GM18508 (cell line): Measurements from ENCODE around the gene SLC30A9.

ENCODE experiments used
- ATAC-seq: cut with Tn5 transposase; IDR thresholded peaks from one replicate; pipeline ENCODE4 v1.9.1; 2021; ENCODE audit warnings: moderate number of reproducible peaks; ENCODE audit not compliant: insufficient read depth, unreplicated experiment

Gene SLC30A9

DNA sequence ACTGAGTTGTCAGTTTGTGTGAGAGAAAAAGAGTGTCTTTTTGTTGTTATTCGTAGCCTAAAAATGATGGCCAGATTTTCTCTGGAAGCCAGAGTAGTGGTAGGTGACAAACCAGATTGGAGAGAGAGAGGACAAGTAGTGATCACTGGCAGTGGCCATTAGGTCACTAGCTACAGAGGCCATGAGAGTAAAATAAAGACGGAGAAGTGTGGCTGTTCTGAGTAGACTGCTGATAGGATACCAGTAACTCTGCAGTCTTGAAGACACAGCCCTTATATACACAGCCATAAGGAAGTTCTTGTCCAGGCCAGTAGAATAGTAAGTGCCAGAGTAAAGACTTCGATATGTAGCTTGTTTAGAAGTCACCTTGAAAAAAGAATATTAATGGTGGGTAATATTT lies 7.7 kb downstream of the SLC30A9 start:
- no peak for ATAC-seq

DNA sequence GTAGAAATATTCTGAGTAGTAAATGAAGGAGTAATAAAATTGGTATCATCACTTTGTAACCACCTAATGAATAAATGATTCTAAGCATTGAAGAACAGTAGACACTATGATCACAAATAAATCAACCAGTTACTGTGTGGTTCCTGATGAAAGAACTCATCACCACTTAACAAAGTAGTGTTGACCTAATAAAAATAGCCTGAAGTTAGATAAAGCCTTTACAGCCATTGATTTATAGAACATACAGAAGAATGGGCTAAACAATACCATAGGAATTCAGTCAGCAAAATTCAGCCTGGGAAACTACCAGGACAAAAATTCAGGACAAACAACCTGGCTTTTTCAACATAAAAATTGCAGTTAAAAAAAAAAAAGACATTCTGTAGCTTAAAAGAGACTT lies 9.0 kb downstream of the SLC30A9 start:
- ATAC-seq: no peak

DNA sequence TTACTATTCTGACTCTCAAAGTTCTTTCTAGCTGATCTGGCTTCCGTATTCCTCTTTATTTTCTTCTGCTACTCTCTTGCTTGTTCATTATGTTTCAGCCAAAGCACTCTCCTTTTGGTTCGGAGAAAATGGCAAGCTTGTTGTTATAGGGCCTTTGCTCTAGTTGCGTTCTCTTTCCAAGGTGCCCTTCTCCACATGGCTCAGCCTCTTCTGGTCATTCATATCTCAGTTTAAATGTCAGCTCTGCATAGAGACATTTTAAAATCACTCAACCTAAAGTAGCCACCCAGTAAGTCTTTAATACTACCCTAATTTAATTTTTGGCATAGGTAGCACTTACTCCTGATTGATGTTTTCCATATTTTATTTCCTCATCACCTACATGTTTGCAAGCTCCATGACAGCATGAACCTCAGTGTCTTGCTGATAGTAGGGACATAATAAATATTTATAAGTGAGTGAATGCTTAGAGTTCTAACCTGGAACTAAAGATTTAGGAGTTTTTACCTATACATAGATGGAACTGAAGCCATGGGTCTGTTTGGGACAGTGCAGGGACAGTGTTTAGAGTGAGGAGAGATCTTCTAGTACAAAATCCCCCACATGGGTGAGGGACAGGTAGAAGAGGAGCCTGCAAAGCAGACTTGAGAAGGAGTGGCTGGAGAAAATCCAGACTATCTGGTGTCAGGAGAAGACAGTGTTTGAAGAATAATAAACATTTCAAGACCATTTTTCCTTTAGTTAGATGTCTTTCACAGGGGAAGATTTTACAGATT lies 17.9 kb downstream of the SLC30A9 start:
- ATAC-seq: no peak

- no peak for ATAC-seq
Observed at GRCh38 chr4:42015438-42015837, 25.1 kb downstream of the SLC30A9 start.

DNA sequence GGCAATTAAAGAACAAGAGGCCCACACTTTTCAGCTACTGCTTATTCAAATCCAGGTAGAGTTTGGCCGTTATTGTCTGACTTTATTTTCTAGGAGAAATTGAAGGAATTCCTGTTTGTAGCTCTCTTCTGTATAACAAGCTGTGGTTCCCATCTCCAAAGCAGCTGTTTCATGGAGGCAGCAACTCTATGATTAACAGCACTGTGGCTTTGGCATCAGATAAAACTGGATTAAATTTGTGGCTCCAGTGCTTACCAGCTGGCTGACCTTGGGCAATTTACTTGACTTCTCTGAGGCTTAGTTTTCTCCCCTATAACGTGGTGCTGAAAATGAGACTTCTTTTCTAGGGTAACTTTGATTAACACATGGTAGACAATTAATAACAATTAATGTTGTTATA lies 28.1 kb downstream of the SLC30A9 start:
- ATAC-seq: no peak

DNA sequence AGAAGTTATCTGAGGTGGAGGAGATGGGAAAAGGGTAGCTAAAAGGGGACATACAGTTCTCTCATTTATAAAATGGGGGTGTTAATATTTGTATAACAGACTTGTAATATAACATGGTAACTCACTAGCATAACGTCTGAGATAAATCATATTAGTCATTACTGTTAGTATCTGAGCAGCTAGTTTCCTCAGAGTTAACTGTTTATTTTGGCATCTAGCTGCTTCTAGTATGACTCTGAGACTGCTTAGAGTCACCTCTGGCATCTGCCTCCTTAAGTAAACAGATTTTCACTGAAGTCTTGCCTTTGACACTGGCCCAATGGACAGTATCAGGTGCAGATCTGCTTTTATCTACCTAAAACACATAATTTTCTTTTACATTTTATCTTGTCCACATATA lies 58.1 kb downstream of the SLC30A9 start:
- no peak for ATAC-seq

DNA sequence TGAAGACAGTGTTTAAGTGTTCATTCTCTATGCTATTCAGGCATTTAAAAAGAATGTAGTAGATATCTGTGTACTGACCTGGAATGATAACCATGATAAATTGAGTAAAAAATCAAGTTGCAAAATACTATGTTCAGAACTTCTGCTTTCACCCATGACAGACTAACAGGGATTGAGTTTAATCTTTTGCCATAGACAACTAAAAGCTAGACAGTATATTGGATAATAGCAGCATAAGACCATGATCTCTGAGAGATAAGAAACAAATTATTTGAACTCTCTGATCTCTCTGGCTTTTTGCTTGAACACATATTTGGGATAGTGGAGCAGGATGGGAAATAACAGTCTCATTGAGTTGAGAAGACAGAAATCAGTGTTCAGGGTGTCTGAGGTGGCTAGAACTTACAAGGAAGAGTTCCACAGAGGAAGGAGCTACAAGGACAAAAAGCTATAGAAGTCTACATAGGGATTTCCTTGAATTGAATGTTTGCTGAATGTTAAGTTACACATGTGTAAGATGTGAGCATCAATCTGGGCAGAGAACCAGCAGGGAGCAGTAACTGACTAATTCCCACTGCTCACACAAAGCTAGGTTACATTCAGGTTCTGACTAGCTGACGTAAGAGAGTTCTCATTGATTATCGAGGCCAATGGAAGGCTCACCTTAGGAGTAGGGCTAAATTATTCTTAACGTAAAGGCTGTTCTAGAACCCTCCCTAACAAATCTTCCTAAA lies 60.4 kb downstream of the SLC30A9 start:
- no peak for ATAC-seq

DNA sequence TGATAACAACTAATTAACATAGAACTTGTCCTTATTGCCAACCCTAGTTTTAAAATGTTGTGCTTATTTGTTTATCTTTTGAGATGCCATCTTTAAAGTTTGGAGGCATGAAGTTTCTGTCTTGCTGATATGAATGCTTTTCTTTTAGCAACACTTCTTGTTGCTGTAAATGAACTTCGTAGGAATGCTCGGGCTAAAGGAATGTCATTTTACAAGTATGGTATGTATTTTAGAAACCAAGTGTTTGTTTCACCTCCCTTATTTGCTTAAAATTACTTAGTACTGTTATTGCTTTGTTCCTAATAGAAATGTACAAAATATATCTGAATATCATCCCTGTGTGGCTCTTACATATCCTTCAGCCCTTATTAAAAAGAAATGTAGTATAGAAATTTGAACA lies 76.1 kb downstream of the SLC30A9 start:
- ATAC-seq: no peak

DNA sequence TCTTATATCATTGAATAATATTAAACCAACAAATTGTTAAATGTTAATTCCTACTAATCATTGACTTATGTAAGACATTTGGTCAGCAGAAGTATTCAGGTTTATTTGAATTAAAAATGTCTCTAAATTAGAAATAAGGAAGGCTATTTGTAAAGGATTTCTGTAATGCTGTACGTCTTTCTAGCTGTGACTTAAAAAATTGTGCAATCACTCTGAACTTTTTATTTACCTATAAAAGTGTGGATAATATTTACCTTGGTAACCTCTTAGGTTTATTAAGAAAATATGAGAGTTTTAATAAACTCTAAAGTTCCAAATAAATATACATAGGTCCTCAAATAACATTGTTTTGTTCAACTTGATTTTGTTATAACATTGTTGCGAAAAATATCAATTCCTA lies 76.9 kb downstream of the SLC30A9 start:
- ATAC-seq: no peak

- ATAC-seq: no peak
Observed at GRCh38 chr4:42070463-42070862, 80.1 kb downstream of the SLC30A9 start.

- no peak for ATAC-seq
Observed at GRCh38 chr4:42074294-42074693, 84.0 kb downstream of the SLC30A9 start.

DNA sequence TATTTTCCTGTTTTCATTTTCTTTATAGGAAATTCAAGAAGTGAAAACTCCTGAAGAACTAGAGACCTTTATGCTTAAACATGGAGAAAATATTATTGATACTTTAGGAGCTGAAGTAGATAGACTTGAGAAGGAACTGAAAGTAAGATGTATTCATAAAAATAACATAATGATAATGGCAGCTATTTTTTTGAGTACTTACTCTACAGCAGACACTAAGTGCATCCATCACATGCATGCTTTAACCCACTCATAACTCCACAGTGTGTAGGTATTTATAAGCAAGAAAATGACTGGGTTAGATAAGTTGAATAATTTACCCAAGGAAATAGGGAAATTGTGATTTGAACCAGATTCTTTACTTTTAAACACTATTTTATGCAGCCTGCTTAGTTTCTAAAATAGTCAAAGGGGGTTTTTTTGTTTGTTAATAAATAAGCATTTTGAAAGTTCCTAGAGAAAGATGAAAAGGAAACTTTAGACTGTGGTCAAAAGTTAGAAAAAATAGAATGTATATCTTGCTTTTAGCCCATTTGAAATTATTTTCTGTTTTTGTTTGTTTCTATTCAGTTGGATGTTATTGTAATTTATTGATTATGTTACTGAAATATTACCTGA lies 88.0 kb downstream of the SLC30A9 start:
- peak; percentile 91 for ATAC-seq

DNA sequence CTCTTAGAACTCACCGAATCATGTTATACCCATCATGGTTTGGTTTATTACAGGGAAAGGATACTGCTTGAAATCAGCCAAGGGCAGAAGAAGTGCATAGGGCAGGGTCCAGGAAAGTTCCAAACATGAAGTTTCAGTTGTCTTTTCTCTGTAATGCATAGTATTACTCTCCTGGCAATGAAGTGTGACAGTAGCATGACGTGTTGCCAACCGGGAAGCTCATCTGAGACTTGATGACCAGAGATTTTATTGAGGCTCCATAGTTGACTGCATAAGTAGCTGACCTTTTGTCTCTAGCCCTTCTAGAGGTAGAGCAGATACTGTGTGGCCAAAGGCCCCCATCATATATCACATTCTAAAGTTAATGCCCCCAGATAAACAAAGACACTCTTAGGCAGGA lies 90.0 kb downstream of the SLC30A9 start:
- ATAC-seq: peak; percentile 41

GRCh38 chr4:42083816-42084215 lies 93.5 kb downstream of the SLC30A9 start:
- no peak for ATAC-seq

DNA sequence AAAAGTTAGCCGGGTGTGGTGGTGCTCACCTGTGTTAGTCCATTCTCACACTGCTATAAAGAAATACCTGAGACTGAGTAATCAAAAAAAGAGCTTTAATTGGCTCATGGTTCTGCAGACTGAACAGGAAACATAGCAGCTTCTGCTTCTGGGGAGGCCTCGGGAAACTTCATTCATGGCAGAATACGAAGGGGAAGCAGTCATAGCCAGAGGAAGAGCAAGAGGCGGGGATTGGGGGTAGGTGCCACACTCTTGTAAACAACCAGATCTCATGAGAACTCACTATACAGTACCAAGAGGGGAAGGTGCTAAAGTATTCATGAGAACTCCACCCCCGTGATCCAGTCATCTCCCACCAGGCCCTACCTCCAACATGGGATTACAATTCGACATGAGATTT lies 98.1 kb downstream of the SLC30A9 start:
- no peak for ATAC-seq

GRCh38 chr4:42101446-42101975 lies 111.2 kb downstream of the SLC30A9 start:
- no peak for ATAC-seq

- ATAC-seq: no peak
Observed at GRCh38 chr4:42104521-42104920, 114.2 kb downstream of the SLC30A9 start.

DNA sequence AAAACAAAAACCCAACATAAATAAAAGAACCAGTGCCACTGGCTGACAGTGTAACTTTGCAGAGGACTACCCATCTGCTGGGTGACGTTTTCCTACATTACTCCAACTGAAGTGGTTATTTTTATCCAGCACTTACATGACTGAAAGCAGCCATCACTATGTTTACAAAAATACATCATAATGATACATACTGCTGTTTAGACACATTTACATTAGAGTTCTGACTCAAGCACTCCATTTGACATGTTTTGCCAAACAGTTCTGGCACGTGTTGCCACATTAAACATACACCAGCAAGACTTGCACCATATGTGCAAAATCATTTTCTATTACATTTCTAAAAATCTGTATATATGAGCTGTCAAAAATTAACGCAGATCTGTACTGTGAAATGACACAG lies 122.5 kb downstream of the SLC30A9 start:
- no peak for ATAC-seq

DNA sequence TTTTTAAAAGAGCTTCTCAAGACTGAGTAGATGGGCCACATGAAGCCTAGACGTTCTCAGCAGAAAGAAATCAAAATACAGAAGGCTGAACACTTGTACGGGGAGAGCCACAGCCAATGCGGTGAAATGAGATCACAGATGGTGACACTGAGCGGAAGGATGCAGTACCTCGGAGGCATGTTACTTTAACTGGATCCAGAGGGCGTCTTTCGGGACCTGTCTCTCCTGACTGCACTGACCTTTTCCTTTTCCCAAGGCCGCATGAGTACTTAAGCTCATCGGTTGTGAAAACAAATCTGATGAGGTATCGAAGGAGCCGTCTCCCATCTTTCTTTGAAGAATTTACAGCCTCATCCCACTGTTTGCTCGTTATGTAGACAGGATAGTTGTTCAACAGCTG lies 129.6 kb downstream of the SLC30A9 start:
- ATAC-seq: no peak

DNA sequence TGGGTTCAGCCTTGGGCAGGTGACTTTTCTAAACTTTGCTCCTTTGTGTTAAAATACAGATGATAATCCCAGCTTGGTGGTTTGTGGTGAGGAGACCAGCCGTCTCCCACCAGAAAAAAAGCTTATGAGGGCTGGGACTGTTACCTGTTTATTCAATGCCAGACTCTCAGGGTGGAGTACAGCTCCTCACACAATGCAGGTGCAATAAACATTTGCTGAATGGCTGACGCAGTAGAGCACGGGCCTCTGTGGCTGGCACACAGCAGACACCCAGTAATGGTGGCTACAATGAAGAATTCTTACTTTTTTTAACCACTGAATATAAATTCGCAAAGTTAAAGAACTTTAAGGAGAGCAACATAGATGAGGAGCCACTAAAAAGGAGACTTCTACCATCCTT lies 131.9 kb downstream of the SLC30A9 start:
- no peak for ATAC-seq

DNA sequence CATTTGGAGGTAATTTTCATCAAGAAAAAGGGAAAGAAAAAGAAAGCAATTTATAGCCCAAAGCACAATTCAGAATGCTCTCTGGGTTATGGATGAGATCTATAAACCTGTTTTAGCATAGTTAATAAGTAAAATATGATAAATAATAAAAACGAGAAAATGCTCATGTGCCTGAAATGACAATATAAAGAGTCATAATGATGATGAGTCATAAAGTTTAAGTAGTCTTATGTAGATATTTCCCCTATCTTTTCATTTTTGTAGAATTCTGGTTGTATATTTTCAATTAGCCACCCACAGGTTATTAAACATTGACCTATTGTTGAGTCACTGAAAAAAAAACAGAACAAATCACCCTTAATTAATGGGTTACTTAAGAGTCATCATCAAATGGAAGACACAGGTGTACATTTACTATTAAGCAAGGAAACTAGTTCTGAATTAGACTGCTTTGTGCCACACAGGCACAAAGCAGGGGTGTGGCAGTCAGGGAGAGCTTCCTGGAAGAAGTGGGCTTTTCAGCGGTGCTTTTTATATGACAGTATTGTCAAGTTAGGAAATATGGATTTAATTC lies 132.8 kb downstream of the SLC30A9 start:
- no peak for ATAC-seq
